Hepatocyte (in vitro differentiated cells): ENCODE results near the gene LRBA.

Source experiments
- CTCF ChIP-seq: fragments of 200-600 bp; sonication (generic); IDR thresholded peaks from 2 replicates; pipeline ENCODE4 v1.5.1; 2016; ENCODE audit warnings: antibody characterized with exemption, mild to moderate bottlenecking; ENCODE audit not compliant: poor library complexity
- EZH2 ChIP-seq: fragments of 200-600 bp; sonication (generic); IDR thresholded peaks from 2 replicates; pipeline ENCODE4 v1.6.1; 2016; ENCODE audit warnings: antibody characterized with exemption, mild to moderate bottlenecking, borderline replicate concordance

GRCh38 chr4:150931005-150931404 is 84.1 kb downstream of the LRBA start:
- TF ChIP-seq CTCF (no peak), EZH2 (no peak)
